Mesendoderm (in vitro differentiated cells): ENCODE data around the gene CD34.

Experiments
- DNase-seq: peaks from one replicate; pipeline ENCODE4 v3.0.0; 2013
- H2AK5ac ChIP-seq: 2 replicates; pipeline ENCODE4 v1.6.1; 2013; ENCODE audit warnings: low read length, inconsistent platforms
- H2BK120ac ChIP-seq: 2 replicates; pipeline ENCODE4 v1.6.1; 2013; ENCODE audit warnings: low read depth, mild to moderate bottlenecking, low read length, moderate library complexity, mixed read lengths
- H2BK15ac ChIP-seq: replicated peaks from 2 replicates; pipeline ENCODE4 v1.6.1; 2013; ENCODE audit warnings: low read depth, mild to moderate bottlenecking, moderate library complexity
- H2BK5ac ChIP-seq: 2 replicates; pipeline ENCODE4 v1.6.1; 2013; ENCODE audit warnings: low read length, inconsistent platforms
- H3K18ac ChIP-seq: 2 replicates; pipeline ENCODE4 v1.6.1; 2013; ENCODE audit warnings: mild to moderate bottlenecking, low read length, mixed read lengths
- H3K23ac ChIP-seq: one replicate; pipeline ENCODE4 v1.6.1; 2013; ENCODE audit warnings: low read length
- H3K27ac ChIP-seq: 2 replicates; pipeline ENCODE4 v1.5.1; 2013; ENCODE audit warnings: low read depth, mild to moderate bottlenecking, inconsistent platforms, low read length, moderate library complexity
- H3K27me3 ChIP-seq: 2 replicates; pipeline ENCODE4 v1.6.1; 2013; ENCODE audit warnings: low read length, control low read depth, mild to moderate bottlenecking, inconsistent platforms; ENCODE audit not compliant: insufficient read depth, poor library complexity
- H3K36me3 ChIP-seq: 2 replicates; pipeline ENCODE4 v1.6.1; 2013; ENCODE audit warnings: low read length, inconsistent platforms; ENCODE audit not compliant: control insufficient read depth, insufficient read depth
- H3K4ac ChIP-seq: one replicate; pipeline ENCODE4 v1.6.1; 2013; ENCODE audit warnings: low read depth, mild to moderate bottlenecking, low read length, moderate library complexity
- H3K4me1 ChIP-seq: 2 replicates; pipeline ENCODE4 v1.6.1; 2013; ENCODE audit warnings: low read depth, low read length, inconsistent platforms; ENCODE audit not compliant: control insufficient read depth
- H3K4me2 ChIP-seq: 2 replicates; pipeline ENCODE4 v1.6.1; 2013; ENCODE audit warnings: low read length
- H3K4me3 ChIP-seq: 2 replicates; pipeline ENCODE4 v1.5.1; 2013; ENCODE audit warnings: mild to moderate bottlenecking, low read length
- H3K56ac ChIP-seq: one replicate; pipeline ENCODE4 v1.6.1; 2013; ENCODE audit warnings: low read length
- H3K79me1 ChIP-seq: 2 replicates; pipeline ENCODE4 v1.6.1; 2013; ENCODE audit warnings: low read length, inconsistent platforms
- H3K79me2 ChIP-seq: 2 replicates; pipeline ENCODE4 v1.6.1; 2013; ENCODE audit warnings: mild to moderate bottlenecking, low read length; ENCODE audit not compliant: control insufficient read depth, insufficient read depth
- H3K9ac ChIP-seq: 2 replicates; pipeline ENCODE4 v1.6.1; 2013; ENCODE audit warnings: low read length, inconsistent platforms
- H4K5ac ChIP-seq: one replicate; pipeline ENCODE4 v1.6.1; 2013; ENCODE audit warnings: low read length
- H4K8ac ChIP-seq: one replicate; pipeline ENCODE4 v1.6.1; 2013; ENCODE audit warnings: low read depth, mild to moderate bottlenecking, control low read depth, low read length, moderate library complexity
- WGBS: extraction: QIAGEN DNeasy Blood & Tissue Kit; methylation state at CpG from one replicate; pipeline ENCODE4 v1.1.7; 2013; ENCODE audit warnings: low lambda C conversion rate, missing lambda C conversion rate; ENCODE audit not compliant: insufficient coverage; ENCODE audit errors: extremely low coverage; 5-methylcytosine and 5-hydroxymethylcytosine counted together

CD34 gene

DNA sequence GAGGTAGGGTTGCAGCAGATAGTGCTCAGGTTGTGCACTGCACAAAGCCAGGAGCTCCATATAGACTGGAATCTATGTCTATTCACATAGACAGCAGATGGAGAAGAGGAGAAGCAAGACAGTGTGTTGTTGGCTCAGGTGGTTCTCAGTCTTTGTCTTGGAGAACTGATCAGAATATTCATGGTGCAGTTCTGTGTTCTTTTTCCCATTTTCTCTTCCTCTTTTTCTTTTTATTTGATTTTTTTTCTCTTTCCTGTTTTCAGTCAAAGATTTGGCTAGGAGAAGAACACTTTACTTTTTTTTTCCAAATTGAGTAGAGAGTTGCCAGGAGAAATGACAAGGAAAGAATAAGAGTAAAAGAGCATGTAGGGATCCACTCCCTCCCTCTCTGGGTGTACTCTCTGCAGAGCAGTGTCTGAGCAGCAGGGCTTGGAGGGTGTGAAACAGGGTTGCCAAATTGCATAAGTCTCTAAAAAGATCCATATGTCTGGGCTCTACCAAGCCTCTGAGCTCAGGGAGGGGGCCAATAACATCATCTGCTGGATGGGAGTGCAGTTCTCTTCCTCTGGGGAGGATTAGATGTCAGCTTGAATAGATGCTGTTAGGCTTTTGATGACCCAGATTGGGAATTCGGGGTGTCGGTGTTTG, 8.7 kb upstream of the CD34 start:
- DNase-seq: no peak
- WGBS: no CpG with 5 or more reads among the region's 2 CpGs

GRCh38 chr1:207918581-207918980, 7.7 kb upstream of the CD34 start:
- peak overlapping the region; percentile 52 for H3K18ac ChIP-seq
- no CpG with 5 or more reads among the region's 5 CpGs for WGBS
- H3K79me1 ChIP-seq: no peaks in the 10 kb centered on the region
- no peak overlapping the region for H3K4ac ChIP-seq
- H3K79me2 ChIP-seq: no peaks in the 10 kb centered on the region
- no peak overlapping the region for H3K9ac ChIP-seq
- H3K27ac ChIP-seq: no peak overlapping the region
- H2AK5ac ChIP-seq: no peak overlapping the region
- no peak overlapping the region for H3K4me3 ChIP-seq
- H4K8ac ChIP-seq: no peak overlapping the region
- H3K23ac ChIP-seq: no peak overlapping the region
- H2BK5ac ChIP-seq: no peak overlapping the region
- no peak overlapping the region for H3K56ac ChIP-seq
- no peak overlapping the region for H2BK120ac ChIP-seq
- H2BK15ac ChIP-seq: no peak overlapping the region
- H3K4me1 ChIP-seq: no peaks in the 10 kb centered on the region
- H4K5ac ChIP-seq: no peak overlapping the region
- H3K4me2 ChIP-seq: no peak overlapping the region
- DNase-seq: peak; percentile 10
- H3K36me3 ChIP-seq: no peaks in the 10 kb centered on the region
- no peaks in the 10 kb centered on the region for H3K27me3 ChIP-seq

More for the DNA sequence above, 8.7 kb upstream of the CD34 start:
- H2BK120ac ChIP-seq: no peak overlapping the region
- no peak overlapping the region for H2AK5ac ChIP-seq
- H3K56ac ChIP-seq: no peak overlapping the region
- no peaks in the 10 kb centered on the region for H3K79me2 ChIP-seq
- no peak overlapping the region for H3K9ac ChIP-seq
- H2BK5ac ChIP-seq: no peak overlapping the region
- H3K18ac ChIP-seq: no peak overlapping the region
- no peak overlapping the region for H3K4me2 ChIP-seq
- H4K8ac ChIP-seq: no peak overlapping the region
- H3K27ac ChIP-seq: no peak overlapping the region
- H3K36me3 ChIP-seq: no peaks in the 10 kb centered on the region
- no peak overlapping the region for H3K23ac ChIP-seq
- H2BK15ac ChIP-seq: no peak overlapping the region
- no peak overlapping the region for H4K5ac ChIP-seq
- no peak overlapping the region for H3K4ac ChIP-seq
- no peaks in the 10 kb centered on the region for H3K27me3 ChIP-seq
- no peak overlapping the region for H3K4me3 ChIP-seq
- H3K79me1 ChIP-seq: no peaks in the 10 kb centered on the region
- H3K4me1 ChIP-seq: no peaks in the 10 kb centered on the region

GRCh38 chr1:207918011-207918410, 7.1 kb upstream of the CD34 start:
- WGBS: no CpG with 5 or more reads among the region's 5 CpGs
- no peak overlapping the region for H3K9ac ChIP-seq
- H3K27me3 ChIP-seq: no peaks in the 10 kb centered on the region
- no peak overlapping the region for H2BK15ac ChIP-seq
- H3K4ac ChIP-seq: no peak overlapping the region
- no peak overlapping the region for H3K4me3 ChIP-seq
- H3K27ac ChIP-seq: no peak overlapping the region
- no peak overlapping the region for H2AK5ac ChIP-seq
- no peaks in the 10 kb centered on the region for H3K79me2 ChIP-seq
- H4K8ac ChIP-seq: no peak overlapping the region
- DNase-seq: peak; percentile 83
- no peak overlapping the region for H3K56ac ChIP-seq
- H4K5ac ChIP-seq: no peak overlapping the region
- no peak overlapping the region for H3K4me2 ChIP-seq
- no peak overlapping the region for H3K23ac ChIP-seq
- H2BK120ac ChIP-seq: no peak overlapping the region
- H3K18ac ChIP-seq: no peak overlapping the region
- no peak overlapping the region for H2BK5ac ChIP-seq
- no peaks in the 10 kb centered on the region for H3K4me1 ChIP-seq
- H3K79me1 ChIP-seq: no peaks in the 10 kb centered on the region
- H3K36me3 ChIP-seq: no peaks in the 10 kb centered on the region

DNA sequence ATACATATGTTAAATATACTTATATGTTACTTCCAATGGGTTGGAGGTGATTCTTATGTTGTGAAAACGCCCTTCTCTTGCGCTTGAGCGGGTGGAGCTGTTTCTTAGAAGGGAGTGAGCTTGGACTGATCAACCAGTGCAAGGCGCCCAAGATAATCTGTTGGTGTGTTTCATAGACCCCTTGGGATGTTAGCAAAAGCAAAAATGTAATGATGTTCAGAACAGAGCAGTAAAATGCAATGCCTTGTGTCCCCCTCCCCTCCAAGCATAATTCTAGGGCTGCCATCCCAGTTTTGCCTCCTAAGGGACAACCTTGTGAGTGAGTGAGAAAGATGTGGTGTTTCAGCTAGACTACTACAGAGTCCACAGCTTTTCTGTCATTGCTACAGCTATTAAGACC, 6.2 kb upstream of the CD34 start:
- no peak overlapping the region for H3K4ac ChIP-seq
- no peak overlapping the region for H2BK15ac ChIP-seq
- no peak overlapping the region for H2BK5ac ChIP-seq
- no peak overlapping the region for H3K4me2 ChIP-seq
- no peaks in the 10 kb centered on the region for H3K79me1 ChIP-seq
- no peaks in the 10 kb centered on the region for H3K79me2 ChIP-seq
- no peaks in the 10 kb centered on the region for H3K36me3 ChIP-seq
- no peak for DNase-seq
- no peak overlapping the region for H3K9ac ChIP-seq
- no peak overlapping the region for H4K8ac ChIP-seq
- no peak overlapping the region for H2AK5ac ChIP-seq
- no peak overlapping the region for H2BK120ac ChIP-seq
- H3K27ac ChIP-seq: no peak overlapping the region
- no peak overlapping the region for H4K5ac ChIP-seq
- no peak overlapping the region for H3K18ac ChIP-seq
- H3K4me3 ChIP-seq: no peak overlapping the region
- WGBS: no CpG with 5 or more reads among the region's 4 CpGs
- no peak overlapping the region for H3K23ac ChIP-seq
- H3K56ac ChIP-seq: no peak overlapping the region
- peaks cover 2% of the 10 kb centered on the region for H3K27me3 ChIP-seq
- H3K4me1 ChIP-seq: no peaks in the 10 kb centered on the region

GRCh38 chr1:207913951-207914350, 3.0 kb upstream of the CD34 start:
- Histone ChIP-seq H4K8ac (no peak overlapping the region), H3K4ac (no peak overlapping the region), H2BK15ac (no peak overlapping the region), H3K4me2 (no peak overlapping the region), H2AK5ac (no peak overlapping the region), H3K27me3 (peaks cover 25% of the 10 kb centered on the region), H3K56ac (no peak overlapping the region), H2BK120ac (no peak overlapping the region), H4K5ac (no peak overlapping the region), H3K18ac (no peak overlapping the region), H3K36me3 (no peaks in the 10 kb centered on the region), H3K79me1 (no peaks in the 10 kb centered on the region), H3K9ac (no peak overlapping the region), H3K79me2 (no peaks in the 10 kb centered on the region), H3K4me3 (no peak overlapping the region), H2BK5ac (no peak overlapping the region), H3K23ac (no peak overlapping the region), H3K4me1 (no peaks in the 10 kb centered on the region), H3K27ac (no peak overlapping the region)
- DNase-seq: no peak
- no CpG with 5 or more reads among the region's 1 CpG for WGBS
